Measurements from ENCODE around the gene ZNF827.

Gene ZNF827

GRCh38 chr4:145937971-145938611, 532 bp downstream of the ZNF827 start:
- peak; percentile 70 for DNase-seq (ENCODE audit: low spot score)
- TF ChIP-seq CTCF (IDR thresholded peaks at IDR 0.05; ENCODE audit: extremely low read depth, missing control alignments): no peak

GRCh38 chr4:145936997-145937901, 1.4 kb downstream of the ZNF827 start:
- TF ChIP-seq CTCF (IDR thresholded peaks at IDR 0.05; ENCODE audit: extremely low read depth, missing control alignments): no peak
- peak; percentile 75 for DNase-seq (ENCODE audit: low spot score)

- DNase-seq (ENCODE audit: low spot score): peak; percentile 87
- TF ChIP-seq CTCF (IDR thresholded peaks at IDR 0.05; ENCODE audit: extremely low read depth, missing control alignments): no peak
These were observed 2.3 kb downstream of the ZNF827 start for GRCh38 chr4:145936142-145936996.

- no peak for TF ChIP-seq CTCF (IDR thresholded peaks at IDR 0.05; ENCODE audit: extremely low read depth, missing control alignments)
- peak; percentile 61 for DNase-seq (ENCODE audit: low spot score)
These were observed 3.1 kb downstream of the ZNF827 start for GRCh38 chr4:145935253-145936141.

GRCh38 chr4:145934434-145935047, 4.1 kb downstream of the ZNF827 start:
- TF ChIP-seq CTCF (IDR thresholded peaks at IDR 0.05; ENCODE audit: extremely low read depth, missing control alignments): no peak
- DNase-seq (ENCODE audit: low spot score): no peak

- TF ChIP-seq CTCF (IDR thresholded peaks at IDR 0.05; ENCODE audit: extremely low read depth, missing control alignments): no peak
- DNase-seq (ENCODE audit: low spot score): no peak
These were observed 5.5 kb downstream of the ZNF827 start for GRCh38 chr4:145933134-145933533.
